Kidney epithelial cell (primary cell): ENCODE results near the gene STX2. TPM values are rescaled to one million over a fixed set of nuclear protein-coding genes. Genes with fewer than 3 reads are reported as not detected.

Experiments
- DNase-seq: peaks from one replicate; pipeline ENCODE4 v3.0.0-alpha.2; 2010; ENCODE audit warnings: low read depth
- H3K27me3 ChIP-seq: 2 replicates; pipeline ENCODE4 v1.6.0; 2011; ENCODE audit warnings: low read length; ENCODE audit not compliant: control insufficient read depth, insufficient read depth
- H3K36me3 ChIP-seq: 2 replicates; pipeline ENCODE4 v1.5.1; 2011; ENCODE audit warnings: low read length; ENCODE audit not compliant: control insufficient read depth, insufficient read depth
- H3K4me3 ChIP-seq: 2 replicates; pipeline ENCODE4 v1.5.1; 2011; ENCODE audit warnings: low read depth, mild to moderate bottlenecking, control low read depth, low read length
- CTCF ChIP-seq: IDR thresholded peaks from 2 replicates; pipeline ENCODE4 v1.5.1; 2011; ENCODE audit warnings: mild to moderate bottlenecking, moderate library complexity, low read length, control low read depth, inconsistent platforms; ENCODE audit not compliant: insufficient read depth, poor library complexity, severe bottlenecking
- total RNA-seq: library from RNA; depleted of rRNA; stranded (reverse); fragments of >200 nt; gene quantifications from 2 replicates; pipeline ENCODE4 v1.2.3, GENCODE V29; 2015

Gene STX2
- total RNA-seq, 1 donor from 2014 or later = 24.4 TPM

- no peaks in the 10 kb centered on the region for H3K27me3 ChIP-seq
- DNase-seq = no peak
- peaks cover 3% of the 10 kb centered on the region for H3K36me3 ChIP-seq
- TF ChIP-seq CTCF = no peak
- H3K4me3 ChIP-seq = no peak overlapping the region
Observed at GRCh38 chr12:130799051-130799450, 40.0 kb downstream of the STX2 start.

GRCh38 chr12:130796985-130797686 is 41.9 kb downstream of the STX2 start:
- Histone ChIP-seq H3K36me3 (peaks cover 3% of the 10 kb centered on the region), H3K4me3 (no peak overlapping the region), H3K27me3 (no peaks in the 10 kb centered on the region)
- no peak for TF ChIP-seq CTCF
- no peak for DNase-seq

- peaks cover 2% of the 10 kb centered on the region for H3K36me3 ChIP-seq
- no peak for TF ChIP-seq CTCF
Observed at GRCh38 chr12:130795906-130796305, 43.1 kb downstream of the STX2 start.

GRCh38 chr12:130793554-130793849 is 45.5 kb downstream of the STX2 start:
- no peak for DNase-seq
- Histone ChIP-seq H3K36me3 (peaks cover 2% of the 10 kb centered on the region), H3K27me3 (no peaks in the 10 kb centered on the region), H3K4me3 (no peak overlapping the region)
- no peak for TF ChIP-seq CTCF

More at GRCh38 chr12:130795906-130796305, 43.1 kb downstream of the STX2 start:
- H3K27me3 ChIP-seq = no peaks in the 10 kb centered on the region
- no peak overlapping the region for H3K4me3 ChIP-seq
- no peak for DNase-seq

- H3K36me3 ChIP-seq = peaks cover 2% of the 10 kb centered on the region
Observed at GRCh38 chr12:130792821-130793553, 46.1 kb downstream of the STX2 start.

More at GRCh38 chr12:130792821-130793553, 46.1 kb downstream of the STX2 start:
- Histone ChIP-seq H3K27me3 (no peaks in the 10 kb centered on the region), H3K4me3 (no peak overlapping the region)
- no peak for TF ChIP-seq CTCF
- no peak for DNase-seq
